Skeletal muscle satellite cell (primary cell): Measurements from ENCODE around the gene PRKCZ.

Source experiments
- H3K27me3 ChIP-seq: 2 replicates; pipeline ENCODE4 v1.7.0; 2013; ENCODE audit warnings: low read length; ENCODE audit not compliant: control insufficient read depth, insufficient read depth
- H3K36me3 ChIP-seq: 2 replicates; pipeline ENCODE4 v1.7.0; 2013; ENCODE audit warnings: mild to moderate bottlenecking, control low read depth, low read length; ENCODE audit not compliant: insufficient read depth
- H3K4me1 ChIP-seq: 2 replicates; pipeline ENCODE4 v1.7.0; 2013; ENCODE audit warnings: low read length; ENCODE audit not compliant: control insufficient read depth, insufficient read depth
- H3K4me2 ChIP-seq: 2 replicates; pipeline ENCODE4 v1.7.0; 2013; ENCODE audit warnings: mild to moderate bottlenecking, low read length
- H3K4me3 ChIP-seq: 2 replicates; pipeline ENCODE4 v1.7.0; 2013; ENCODE audit warnings: low read length
- H3K9ac ChIP-seq: 2 replicates; pipeline ENCODE4 v1.7.0; 2013; ENCODE audit warnings: mild to moderate bottlenecking, low read depth, low read length, moderate library complexity
- H3K9me3 ChIP-seq: replicated peaks from 2 replicates; pipeline ENCODE4 v1.7.0; 2013; ENCODE audit warnings: mild to moderate bottlenecking, control low read depth, low read length

Gene PRKCZ

GRCh38 chr1:2103901-2104590, 53.8 kb downstream of the PRKCZ start:
- Histone ChIP-seq H3K27me3 (peaks cover 31% of the 10 kb centered on the region), H3K9me3 (no peaks in the 10 kb centered on the region), H3K4me2 (no peak overlapping the region), H3K4me3 (no peak overlapping the region), H3K4me1 (peaks cover 11% of the 10 kb centered on the region), H3K36me3 (no peaks in the 10 kb centered on the region), H3K9ac (no peak overlapping the region)

- Histone ChIP-seq H3K4me1 (peaks cover 6% of the 10 kb centered on the region), H3K27me3 (peaks cover 25% of the 10 kb centered on the region), H3K36me3 (no peaks in the 10 kb centered on the region), H3K9me3 (no peaks in the 10 kb centered on the region), H3K9ac (no peak overlapping the region), H3K4me2 (no peak overlapping the region), H3K4me3 (no peak overlapping the region)
Observed at GRCh38 chr1:2104621-2105427, 54.6 kb downstream of the PRKCZ start.

GRCh38 chr1:2105781-2106524, 55.7 kb downstream of the PRKCZ start:
- H3K9ac ChIP-seq, result no peak overlapping the region
- H3K4me1 ChIP-seq, result no peaks in the 10 kb centered on the region
- H3K27me3 ChIP-seq, result peaks cover 14% of the 10 kb centered on the region
- no peak overlapping the region for H3K4me3 ChIP-seq
- H3K9me3 ChIP-seq, result no peaks in the 10 kb centered on the region
- H3K4me2 ChIP-seq, result no peak overlapping the region
- no peaks in the 10 kb centered on the region for H3K36me3 ChIP-seq

- Histone ChIP-seq H3K4me3 (no peak overlapping the region), H3K9me3 (no peaks in the 10 kb centered on the region), H3K9ac (no peak overlapping the region), H3K27me3 (peaks cover 6% of the 10 kb centered on the region), H3K36me3 (no peaks in the 10 kb centered on the region), H3K4me1 (no peaks in the 10 kb centered on the region), H3K4me2 (no peak overlapping the region)
Observed at GRCh38 chr1:2106659-2107405, 56.6 kb downstream of the PRKCZ start.

GRCh38 chr1:2107586-2108212, 57.5 kb downstream of the PRKCZ start:
- Histone ChIP-seq H3K27me3 (peaks cover 3% of the 10 kb centered on the region), H3K4me3 (no peak overlapping the region), H3K36me3 (no peaks in the 10 kb centered on the region), H3K4me2 (no peak overlapping the region), H3K9ac (no peak overlapping the region), H3K9me3 (no peaks in the 10 kb centered on the region), H3K4me1 (no peaks in the 10 kb centered on the region)

- peaks cover 7% of the 10 kb centered on the region for H3K27me3 ChIP-seq
- no peak overlapping the region for H3K9ac ChIP-seq
- H3K4me3 ChIP-seq, result no peak overlapping the region
- H3K4me1 ChIP-seq, result no peaks in the 10 kb centered on the region
- H3K36me3 ChIP-seq, result no peaks in the 10 kb centered on the region
- H3K9me3 ChIP-seq, result no peaks in the 10 kb centered on the region
- no peak overlapping the region for H3K4me2 ChIP-seq
Observed at GRCh38 chr1:2108213-2108876, 58.1 kb downstream of the PRKCZ start.

- H3K4me3 ChIP-seq, result no peak overlapping the region
- no peaks in the 10 kb centered on the region for H3K36me3 ChIP-seq
- H3K4me1 ChIP-seq, result no peaks in the 10 kb centered on the region
- no peaks in the 10 kb centered on the region for H3K9me3 ChIP-seq
- H3K27me3 ChIP-seq, result peaks cover 13% of the 10 kb centered on the region
- no peak overlapping the region for H3K4me2 ChIP-seq
- no peak overlapping the region for H3K9ac ChIP-seq
Observed at GRCh38 chr1:2108877-2109580, 58.8 kb downstream of the PRKCZ start.

- Histone ChIP-seq H3K27me3 (peaks cover 13% of the 10 kb centered on the region), H3K4me3 (no peak overlapping the region), H3K36me3 (no peaks in the 10 kb centered on the region), H3K4me1 (no peaks in the 10 kb centered on the region), H3K9ac (no peak overlapping the region), H3K4me2 (no peak overlapping the region), H3K9me3 (no peaks in the 10 kb centered on the region)
Observed at GRCh38 chr1:2109581-2110021, 59.4 kb downstream of the PRKCZ start.

- peaks cover 18% of the 10 kb centered on the region for H3K27me3 ChIP-seq
- H3K9me3 ChIP-seq, result no peaks in the 10 kb centered on the region
- H3K4me1 ChIP-seq, result no peaks in the 10 kb centered on the region
- no peak overlapping the region for H3K4me3 ChIP-seq
- H3K36me3 ChIP-seq, result no peaks in the 10 kb centered on the region
- H3K4me2 ChIP-seq, result no peak overlapping the region
- H3K9ac ChIP-seq, result no peak overlapping the region
Observed at GRCh38 chr1:2110191-2110737, 60.1 kb downstream of the PRKCZ start.
